Measurements from ENCODE around the gene PA2G4. TPM values are rescaled to one million over a fixed set of nuclear protein-coding genes. Genes with fewer than 3 reads are reported as not detected.

The PA2G4 gene
- total and polyA plus RNA-seq, 12 donors = 64.3 to 148 (median 74.4) TPM

- H3K9me3 ChIP-seq = no peaks in the 10 kb centered on the region
- H3K36me3 ChIP-seq = peaks cover 0 to 25% (median 18%) of the 10 kb centered on the region in 9 donors
- no peaks in the 10 kb centered on the region for H3K27me3 ChIP-seq
- no peak for TF ChIP-seq CTCF (IDR thresholded peaks at IDR 0.05)
- no peak for DNase-seq
- ATAC-seq = no peak
- peak overlapping the region in 7 of 10 donors; percentile 83 to 93 (median 87) for H3K27ac ChIP-seq
- WGBS, 2 donors = 52 to 61% methylated on average over 6 of the region's 6 CpGs
- intact Hi-C loops (cut with DNase I) = loop anchor here in 3 of 10 donors (5.0 to 10.0 kb wide), 3 partner anchors 56 to 108 kb away; partner anchors contain the start of genes RPS26 (in 2 of the 3) and SUOX (in 1 of the 3)
- H3K4me3 ChIP-seq = peak overlapping the region in 9 of 10 donors; percentile 63 to 97 (median 87)
- H3K4me1 ChIP-seq = peaks cover 9 to 30% (median 25%) of the 10 kb centered on the region in 9 donors
These were observed 1.2 kb upstream of the PA2G4 start for GRCh38 chr12:56103066-56103711.

GRCh38 chr12:56103823-56104108, 593 bp upstream of the PA2G4 start:
- H3K4me1 ChIP-seq = peaks cover 9 to 30% (median 25%) of the 10 kb centered on the region in 9 donors
- DNase-seq = no peak
- H3K4me3 ChIP-seq = peak overlapping the region; percentile 39 to 97 (median 87)
- H3K9me3 ChIP-seq = no peaks in the 10 kb centered on the region
- no peaks in the 10 kb centered on the region for H3K27me3 ChIP-seq
- intact Hi-C loops (cut with DNase I) = loop anchor here in 3 of 10 donors (1.0 to 10.0 kb wide), 4 partner anchors 24 to 109 kb away; partner anchors contain the start of genes RPS26 (in 2 of the 3) and SUOX (in 1 of the 3)
- peaks cover 0 to 31% (median 23%) of the 10 kb centered on the region in 9 donors for H3K36me3 ChIP-seq
- peak overlapping the region in 9 of 10 donors; percentile 72 to 93 (median 87) for H3K27ac ChIP-seq
- 2% methylated on average over 8 of the region's 8 CpGs for WGBS, 2 donors
- ATAC-seq = no peak
- no peak for TF ChIP-seq CTCF (IDR thresholded peaks at IDR 0.05)

GRCh38 chr12:56104815-56105608, 653 bp downstream of the PA2G4 start:
- intact Hi-C loops (cut with DNase I) = loop anchor here in 3 of 10 donors (1.0 to 10.0 kb wide), 4 partner anchors 26 to 110 kb away; partner anchors contain the start of genes RPS26 (in 2 of the 3) and SUOX (in 1 of the 3)
- Histone ChIP-seq H3K4me3 (peak overlapping the region; percentile 62 to 97 (median 87)), H3K27ac (peak overlapping the region; percentile 61 to 93 (median 87)), H3K36me3 (peaks cover 0 to 44% (median 35%) of the 10 kb centered on the region in 9 donors), H3K4me1 (peaks cover 9 to 30% (median 25%) of the 10 kb centered on the region in 9 donors), H3K9me3 (no peaks in the 10 kb centered on the region), H3K27me3 (no peaks in the 10 kb centered on the region)
- WGBS, 2 donors = 1 to 2% methylated on average over 40 of the region's 40 CpGs
- no peak for TF ChIP-seq CTCF (IDR thresholded peaks at IDR 0.05)
- DNase-seq (no peak), ATAC-seq (peak in 7 of 8 donors; percentile 15 to 64 (median 28))

- Histone ChIP-seq H3K4me3 (peak overlapping the region; percentile 62 to 97 (median 87)), H3K4me1 (peaks cover 9 to 30% (median 25%) of the 10 kb centered on the region in 9 donors), H3K36me3 (peaks cover 0 to 49% (median 41%) of the 10 kb centered on the region in 9 donors), H3K27me3 (no peaks in the 10 kb centered on the region), H3K9me3 (no peaks in the 10 kb centered on the region), H3K27ac (peak overlapping the region in 3 of 10 donors; percentile 87 to 93 (median 90))
- 38 to 42% methylated on average over 2 of the region's 2 CpGs for WGBS, 2 donors
- ATAC-seq (no peak), DNase-seq (no peak)
- intact Hi-C loops (cut with DNase I) = loop anchor here in 2 of 10 donors (10.0 kb wide), 2 partner anchors 61 to 111 kb away; partner anchors contain the start of genes RPS26 (in 2 of the 2) and SUOX (in 1 of the 2)
- no peak for TF ChIP-seq CTCF (IDR thresholded peaks at IDR 0.05)
These were observed 1.2 kb downstream of the PA2G4 start for GRCh38 chr12:56105609-56105902.

Data from heart right ventricle (tissue), 16 donors.